ENCODE results near the gene NGEF.

The NGEF gene

DNA sequence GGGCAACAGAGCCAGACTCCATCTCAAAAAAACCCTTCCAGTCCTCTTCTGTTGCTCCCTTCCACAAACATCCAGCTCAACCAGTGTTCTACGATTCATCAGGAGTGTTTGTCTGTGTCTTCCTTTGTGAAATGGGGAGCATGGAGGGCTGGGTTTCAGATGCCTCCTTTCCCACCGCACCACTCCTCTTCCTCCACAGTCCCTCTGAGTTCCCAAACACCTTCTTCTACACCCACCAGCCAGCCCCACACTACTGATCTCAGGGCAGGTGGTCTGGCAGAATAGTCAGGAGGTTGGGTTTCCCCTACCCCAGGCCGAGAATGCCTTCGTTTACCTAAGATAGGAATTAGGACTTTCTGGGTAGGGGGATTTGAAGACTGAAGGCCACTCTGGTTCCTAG lies 36.9 kb downstream of the NGEF start:
- no peaks in the 10 kb centered on the region for H3K9me3 ChIP-seq (ENCODE audit: control insufficient read depth, insufficient read depth, low read depth, low read length)

DNA sequence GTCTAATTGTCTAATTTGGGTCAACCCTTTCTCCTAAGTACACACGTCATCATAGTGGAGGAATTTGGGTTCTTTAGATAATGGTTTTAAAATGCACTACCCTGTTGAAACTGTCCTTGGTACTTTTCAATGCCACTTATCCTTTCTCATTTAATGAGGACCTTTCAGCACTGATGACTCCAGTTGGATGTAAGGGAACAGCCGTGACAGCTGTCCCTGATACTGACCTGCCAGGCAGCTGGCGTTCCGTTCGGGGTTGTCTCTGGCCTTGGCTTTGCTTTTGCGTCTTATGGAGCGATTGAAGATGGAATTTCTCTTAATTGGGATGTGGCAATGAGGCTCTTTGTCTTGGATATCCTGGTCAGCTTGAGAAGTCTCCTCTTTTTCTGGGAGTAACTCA lies 38.7 kb downstream of the NGEF start:
- Histone ChIP-seq H3K9me3 (ENCODE audit: control insufficient read depth, insufficient read depth, low read depth, low read length) (no peaks in the 10 kb centered on the region), H3K4me3 (ENCODE audit: low read depth, low read length) (no peak overlapping the region), H3K27ac (ENCODE audit: extremely low read depth, low read depth, low read length) (no peak overlapping the region), H3K4me1 (ENCODE audit: control insufficient read depth, insufficient read depth, low read length) (no peaks in the 10 kb centered on the region), H3K36me3 (ENCODE audit: control insufficient read depth in 2 of 2, insufficient read depth in 1 of 2, low read length in 2 of 2) (no peaks in the 10 kb centered on the region)
- ChIA-PET CTCF (interaction anchor here (1.2 kb wide), 1 partner anchor 54 kb away, joined by 3 read pairs; no protein-coding TSS in a partner anchor), POLR2A (no interaction called here)
- no peak for TF ChIP-seq KLF16 (tag by site-specific recombination; IDR thresholded peaks at IDR 0.05)
- TF ChIP-seq ZEB2 (tag by site-specific recombination; IDR thresholded peaks at IDR 0.05) = no peak
- no peak for TF ChIP-seq BCL11A (tag by site-specific recombination; IDR thresholded peaks at IDR 0.05; ENCODE audit: low read depth)
- no peak for TF ChIP-seq ZNF311 (tag by site-specific recombination; IDR thresholded peaks at IDR 0.05; ENCODE audit: borderline replicate concordance)
- TF ChIP-seq ZNF660 (tag by site-specific recombination; IDR thresholded peaks at IDR 0.05) = no peak
- no peak for TF ChIP-seq ZIC2 (tag by site-specific recombination; IDR thresholded peaks at IDR 0.05)
- no peak for TF ChIP-seq ZNF391 (tag by site-specific recombination; IDR thresholded peaks at IDR 0.05; ENCODE audit: borderline replicate concordance, low read depth)
- TF ChIP-seq, protein P1, sequence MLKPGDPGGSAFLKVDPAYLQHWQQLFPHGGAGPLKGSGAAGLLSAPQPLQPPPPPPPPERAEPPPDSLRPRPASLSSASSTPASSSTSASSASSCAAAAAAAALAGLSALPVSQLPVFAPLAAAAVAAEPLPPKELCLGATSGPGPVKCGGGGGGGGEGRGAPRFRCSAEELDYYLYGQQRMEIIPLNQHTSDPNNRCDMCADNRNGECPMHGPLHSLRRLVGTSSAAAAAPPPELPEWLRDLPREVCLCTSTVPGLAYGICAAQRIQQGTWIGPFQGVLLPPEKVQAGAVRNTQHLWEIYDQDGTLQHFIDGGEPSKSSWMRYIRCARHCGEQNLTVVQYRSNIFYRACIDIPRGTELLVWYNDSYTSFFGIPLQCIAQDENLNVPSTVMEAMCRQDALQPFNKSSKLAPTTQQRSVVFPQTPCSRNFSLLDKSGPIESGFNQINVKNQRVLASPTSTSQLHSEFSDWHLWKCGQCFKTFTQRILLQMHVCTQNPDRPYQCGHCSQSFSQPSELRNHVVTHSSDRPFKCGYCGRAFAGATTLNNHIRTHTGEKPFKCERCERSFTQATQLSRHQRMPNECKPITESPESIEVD (tag by site-specific recombination; IDR thresholded peaks at IDR 0.05) = no peak
- TF ChIP-seq ZNF19 (tag by site-specific recombination; IDR thresholded peaks at IDR 0.05; ENCODE audit: low read depth) = no peak
- no peak for TF ChIP-seq YY2 (tag by site-specific recombination; IDR thresholded peaks at IDR 0.05)
- TF ChIP-seq, protein P2, sequence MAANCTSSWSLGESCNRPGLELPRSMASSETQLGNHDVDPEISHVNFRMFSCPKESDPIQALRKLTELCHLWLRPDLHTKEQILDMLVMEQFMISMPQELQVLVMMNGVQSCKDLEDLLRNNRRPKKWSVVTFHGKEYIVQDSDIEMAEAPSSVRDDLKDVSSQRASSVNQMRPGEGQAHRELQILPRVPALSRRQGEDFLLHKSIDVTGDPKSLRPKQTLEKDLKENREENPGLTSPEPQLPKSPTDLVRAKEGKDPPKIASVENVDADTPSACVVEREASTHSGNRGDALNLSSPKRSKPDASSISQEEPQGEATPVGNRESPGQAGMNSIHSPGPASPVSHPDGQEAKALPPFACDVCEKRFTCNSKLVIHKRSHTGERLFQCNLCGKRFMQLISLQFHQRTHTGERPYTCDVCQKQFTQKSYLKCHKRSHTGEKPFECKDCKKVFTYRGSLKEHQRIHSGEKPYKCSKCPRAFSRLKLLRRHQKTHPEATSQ (tag by site-specific recombination; IDR thresholded peaks at IDR 0.05) = no peak
- TF ChIP-seq, protein P3, sequence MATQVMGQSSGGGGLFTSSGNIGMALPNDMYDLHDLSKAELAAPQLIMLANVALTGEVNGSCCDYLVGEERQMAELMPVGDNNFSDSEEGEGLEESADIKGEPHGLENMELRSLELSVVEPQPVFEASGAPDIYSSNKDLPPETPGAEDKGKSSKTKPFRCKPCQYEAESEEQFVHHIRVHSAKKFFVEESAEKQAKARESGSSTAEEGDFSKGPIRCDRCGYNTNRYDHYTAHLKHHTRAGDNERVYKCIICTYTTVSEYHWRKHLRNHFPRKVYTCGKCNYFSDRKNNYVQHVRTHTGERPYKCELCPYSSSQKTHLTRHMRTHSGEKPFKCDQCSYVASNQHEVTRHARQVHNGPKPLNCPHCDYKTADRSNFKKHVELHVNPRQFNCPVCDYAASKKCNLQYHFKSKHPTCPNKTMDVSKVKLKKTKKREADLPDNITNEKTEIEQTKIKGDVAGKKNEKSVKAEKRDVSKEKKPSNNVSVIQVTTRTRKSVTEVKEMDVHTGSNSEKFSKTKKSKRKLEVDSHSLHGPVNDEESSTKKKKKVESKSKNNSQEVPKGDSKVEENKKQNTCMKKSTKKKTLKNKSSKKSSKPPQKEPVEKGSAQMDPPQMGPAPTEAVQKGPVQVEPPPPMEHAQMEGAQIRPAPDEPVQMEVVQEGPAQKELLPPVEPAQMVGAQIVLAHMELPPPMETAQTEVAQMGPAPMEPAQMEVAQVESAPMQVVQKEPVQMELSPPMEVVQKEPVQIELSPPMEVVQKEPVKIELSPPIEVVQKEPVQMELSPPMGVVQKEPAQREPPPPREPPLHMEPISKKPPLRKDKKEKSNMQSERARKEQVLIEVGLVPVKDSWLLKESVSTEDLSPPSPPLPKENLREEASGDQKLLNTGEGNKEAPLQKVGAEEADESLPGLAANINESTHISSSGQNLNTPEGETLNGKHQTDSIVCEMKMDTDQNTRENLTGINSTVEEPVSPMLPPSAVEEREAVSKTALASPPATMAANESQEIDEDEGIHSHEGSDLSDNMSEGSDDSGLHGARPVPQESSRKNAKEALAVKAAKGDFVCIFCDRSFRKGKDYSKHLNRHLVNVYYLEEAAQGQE (tag by site-specific recombination; IDR thresholded peaks at IDR 0.05) = no peak

More for the DNA sequence above, 36.9 kb downstream of the NGEF start:
- Histone ChIP-seq H3K27ac (ENCODE audit: extremely low read depth, low read depth, low read length) (no peak overlapping the region), H3K36me3 (ENCODE audit: control insufficient read depth in 2 of 2, insufficient read depth in 1 of 2, low read length in 2 of 2) (no peaks in the 10 kb centered on the region), H3K4me3 (ENCODE audit: low read depth, low read length) (no peak overlapping the region), H3K4me1 (ENCODE audit: control insufficient read depth, insufficient read depth, low read length) (no peaks in the 10 kb centered on the region)
- ChIA-PET CTCF (no interaction called here), POLR2A (no interaction called here)
- no peak for TF ChIP-seq ZNF214 (tag by site-specific recombination; IDR thresholded peaks at IDR 0.05; ENCODE audit: borderline replicate concordance)
- TF ChIP-seq ZNF223 (tag by site-specific recombination; IDR thresholded peaks at IDR 0.05) = no peak
- TF ChIP-seq ZNF155 (tag by site-specific recombination; IDR thresholded peaks at IDR 0.05) = no peak
- TF ChIP-seq ZNF660 (tag by site-specific recombination; IDR thresholded peaks at IDR 0.05) = no peak
- TF ChIP-seq ZNF366 (tag by site-specific recombination; conservative IDR thresholded peaks at IDR 0.05) = no peak
- TF ChIP-seq ZNF175 (tag by site-specific recombination; IDR thresholded peaks at IDR 0.05) = no peak
- no peak for TF ChIP-seq ZNF521 (tag by site-specific recombination; IDR thresholded peaks at IDR 0.05)
- TF ChIP-seq ZNF211 (tag by site-specific recombination; IDR thresholded peaks at IDR 0.05; ENCODE audit: low read depth) = no peak
- TF ChIP-seq GLI2 (tag by site-specific recombination; IDR thresholded peaks at IDR 0.05; ENCODE audit: borderline replicate concordance, low read depth) = no peak
- TF ChIP-seq, protein P4, sequence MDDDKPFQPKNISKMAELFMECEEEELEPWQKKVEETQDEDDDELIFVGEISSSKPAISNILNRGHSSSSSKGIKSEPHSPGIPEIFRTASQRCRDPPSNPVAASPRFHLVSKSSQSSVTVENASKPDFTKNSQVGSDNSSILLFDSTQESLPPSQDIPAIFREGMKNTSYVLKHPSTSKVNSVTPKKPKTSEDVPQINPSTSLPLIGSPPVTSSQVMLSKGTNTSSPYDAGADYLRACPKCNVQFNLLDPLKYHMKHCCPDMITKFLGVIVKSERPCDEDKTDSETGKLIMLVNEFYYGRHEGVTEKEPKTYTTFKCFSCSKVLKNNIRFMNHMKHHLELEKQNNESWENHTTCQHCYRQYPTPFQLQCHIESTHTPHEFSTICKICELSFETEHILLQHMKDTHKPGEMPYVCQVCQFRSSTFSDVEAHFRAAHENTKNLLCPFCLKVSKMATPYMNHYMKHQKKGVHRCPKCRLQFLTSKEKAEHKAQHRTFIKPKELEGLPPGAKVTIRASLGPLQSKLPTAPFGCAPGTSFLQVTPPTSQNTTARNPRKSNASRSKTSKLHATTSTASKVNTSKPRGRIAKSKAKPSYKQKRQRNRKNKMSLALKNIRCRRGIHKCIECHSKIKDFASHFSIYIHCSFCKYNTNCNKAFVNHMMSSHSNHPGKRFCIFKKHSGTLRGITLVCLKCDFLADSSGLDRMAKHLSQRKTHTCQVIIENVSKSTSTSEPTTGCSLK (tag by site-specific recombination; IDR thresholded peaks at IDR 0.05) = no peak
- TF ChIP-seq, protein P5, sequence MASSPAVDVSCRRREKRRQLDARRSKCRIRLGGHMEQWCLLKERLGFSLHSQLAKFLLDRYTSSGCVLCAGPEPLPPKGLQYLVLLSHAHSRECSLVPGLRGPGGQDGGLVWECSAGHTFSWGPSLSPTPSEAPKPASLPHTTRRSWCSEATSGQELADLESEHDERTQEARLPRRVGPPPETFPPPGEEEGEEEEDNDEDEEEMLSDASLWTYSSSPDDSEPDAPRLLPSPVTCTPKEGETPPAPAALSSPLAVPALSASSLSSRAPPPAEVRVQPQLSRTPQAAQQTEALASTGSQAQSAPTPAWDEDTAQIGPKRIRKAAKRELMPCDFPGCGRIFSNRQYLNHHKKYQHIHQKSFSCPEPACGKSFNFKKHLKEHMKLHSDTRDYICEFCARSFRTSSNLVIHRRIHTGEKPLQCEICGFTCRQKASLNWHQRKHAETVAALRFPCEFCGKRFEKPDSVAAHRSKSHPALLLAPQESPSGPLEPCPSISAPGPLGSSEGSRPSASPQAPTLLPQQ (tag by site-specific recombination; IDR thresholded peaks at IDR 0.05) = no peak
- no peak for TF ChIP-seq ZNF501 (tag by site-specific recombination; IDR thresholded peaks at IDR 0.05)
- TF ChIP-seq ZNF19 (tag by site-specific recombination; IDR thresholded peaks at IDR 0.05; ENCODE audit: low read depth) = no peak
- no peak for TF ChIP-seq ZNF707 (tag by site-specific recombination; IDR thresholded peaks at IDR 0.05)
- TF ChIP-seq ZNF792 (tag by site-specific recombination; IDR thresholded peaks at IDR 0.05) = no peak
- TF ChIP-seq, protein P6, sequence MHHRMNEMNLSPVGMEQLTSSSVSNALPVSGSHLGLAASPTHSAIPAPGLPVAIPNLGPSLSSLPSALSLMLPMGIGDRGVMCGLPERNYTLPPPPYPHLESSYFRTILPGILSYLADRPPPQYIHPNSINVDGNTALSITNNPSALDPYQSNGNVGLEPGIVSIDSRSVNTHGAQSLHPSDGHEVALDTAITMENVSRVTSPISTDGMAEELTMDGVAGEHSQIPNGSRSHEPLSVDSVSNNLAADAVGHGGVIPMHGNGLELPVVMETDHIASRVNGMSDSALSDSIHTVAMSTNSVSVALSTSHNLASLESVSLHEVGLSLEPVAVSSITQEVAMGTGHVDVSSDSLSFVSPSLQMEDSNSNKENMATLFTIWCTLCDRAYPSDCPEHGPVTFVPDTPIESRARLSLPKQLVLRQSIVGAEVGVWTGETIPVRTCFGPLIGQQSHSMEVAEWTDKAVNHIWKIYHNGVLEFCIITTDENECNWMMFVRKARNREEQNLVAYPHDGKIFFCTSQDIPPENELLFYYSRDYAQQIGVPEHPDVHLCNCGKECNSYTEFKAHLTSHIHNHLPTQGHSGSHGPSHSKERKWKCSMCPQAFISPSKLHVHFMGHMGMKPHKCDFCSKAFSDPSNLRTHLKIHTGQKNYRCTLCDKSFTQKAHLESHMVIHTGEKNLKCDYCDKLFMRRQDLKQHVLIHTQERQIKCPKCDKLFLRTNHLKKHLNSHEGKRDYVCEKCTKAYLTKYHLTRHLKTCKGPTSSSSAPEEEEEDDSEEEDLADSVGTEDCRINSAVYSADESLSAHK (tag by site-specific recombination; IDR thresholded peaks at IDR 0.05) = no peak
- TF ChIP-seq BCL11A (tag by site-specific recombination; IDR thresholded peaks at IDR 0.05; ENCODE audit: low read depth) = no peak

Measured in HEK293 (cell line).